Hippocampal formation (tissue), 2 donors: ENCODE data around the gene DTNB.
"Not testable (repeated sequence)": the region's sequence is repeated elsewhere in the genome, so short reads cannot be mapped to it uniquely, and the experiment has no call there.

ENCODE experiments used
- DNase-seq, 2 donors: peaks; one replicate each; lab custom pipeline; 2025; lab: John Stamatoyannopoulos, UW

Gene DTNB

GRCh38 chr2:25418944-25419677, 254.3 kb downstream of the DTNB start:
- no peak for DNase-seq

GRCh38 chr2:25417715-25418369, 255.5 kb downstream of the DTNB start:
- no peak for DNase-seq

GRCh38 chr2:25416674-25417073, 256.7 kb downstream of the DTNB start:
- no peak for DNase-seq

- no peak for DNase-seq
These were observed 258.6 kb downstream of the DTNB start for GRCh38 chr2:25414781-25415180.

GRCh38 chr2:25413409-25413808, 260.0 kb downstream of the DTNB start:
- DNase-seq: not testable (repeated sequence)

- no peak for DNase-seq
These were observed 261.6 kb downstream of the DTNB start for GRCh38 chr2:25411753-25412152.

- DNase-seq: no peak
These were observed 262.1 kb downstream of the DTNB start for GRCh38 chr2:25411281-25411680.

GRCh38 chr2:25410370-25410769, 263.0 kb downstream of the DTNB start:
- DNase-seq: no peak

- DNase-seq: no peak
These were observed 263.9 kb downstream of the DTNB start for GRCh38 chr2:25409468-25409867.

- DNase-seq: no peak
These were observed 264.3 kb downstream of the DTNB start for GRCh38 chr2:25409044-25409443.

GRCh38 chr2:25405611-25406295, 267.6 kb downstream of the DTNB start:
- no peak for DNase-seq

- DNase-seq: not testable (repeated sequence)
These were observed 270.1 kb downstream of the DTNB start for GRCh38 chr2:25403120-25403760.

GRCh38 chr2:25402477-25402876, 270.9 kb downstream of the DTNB start:
- no peak for DNase-seq

GRCh38 chr2:25401307-25402026, 271.9 kb downstream of the DTNB start:
- no peak for DNase-seq

GRCh38 chr2:25400576-25401216, 272.7 kb downstream of the DTNB start:
- DNase-seq: no peak

GRCh38 chr2:25400169-25400568, 273.2 kb downstream of the DTNB start:
- DNase-seq: no peak

- DNase-seq: no peak
These were observed 274.8 kb downstream of the DTNB start for GRCh38 chr2:25398534-25398933.

- no peak for DNase-seq
These were observed 275.6 kb downstream of the DTNB start for GRCh38 chr2:25397777-25398176.

- DNase-seq: no peak
These were observed 284.2 kb downstream of the DTNB start for GRCh38 chr2:25389161-25389560.

- no peak for DNase-seq
These were observed 284.9 kb downstream of the DTNB start for GRCh38 chr2:25388491-25388890.

- DNase-seq: no peak
These were observed 285.4 kb downstream of the DTNB start for GRCh38 chr2:25387876-25388449.
